AG09309 (cell line): ENCODE data around the gene SCRN1.

ENCODE experiments used
- DNase-seq: peaks from one replicate; pipeline ENCODE4 v3.0.0-alpha.2; 2010; ENCODE audit warnings: low read depth
- H3K4me3 ChIP-seq: 2 replicates; pipeline ENCODE4 v1.5.1; 2011; ENCODE audit warnings: mild to moderate bottlenecking, low read depth, low read length, moderate library complexity; ENCODE audit not compliant: control insufficient read depth
- CTCF ChIP-seq: IDR thresholded peaks from 2 replicates; pipeline ENCODE4 v1.5.1; 2011; ENCODE audit warnings: mild to moderate bottlenecking, low read depth, low read length, inconsistent platforms; ENCODE audit not compliant: insufficient read depth, control insufficient read depth; ENCODE audit errors: missing control alignments

SCRN1 gene

DNA sequence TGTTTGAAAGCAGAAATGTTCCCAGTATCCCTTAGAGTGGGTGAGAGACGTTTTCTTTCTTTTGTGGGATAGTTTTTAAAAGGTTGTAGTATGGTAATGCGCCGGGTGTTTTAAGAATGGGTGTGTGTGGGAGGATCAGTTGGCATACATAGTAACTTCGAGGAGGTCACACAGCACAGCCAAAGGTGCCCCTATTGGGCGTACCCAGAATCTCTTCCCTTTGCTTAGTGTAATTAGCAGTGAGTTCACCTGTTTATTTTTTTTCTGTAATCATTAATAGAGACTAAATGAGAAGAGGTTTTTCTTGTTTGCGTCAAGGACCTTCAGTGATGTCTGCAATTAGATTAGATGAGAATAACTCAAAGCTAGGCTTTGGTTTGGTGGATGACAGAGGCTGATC lies 40.1 kb upstream of the SCRN1 start:
- H3K4me3 ChIP-seq, result peak overlapping the region; percentile 2
- DNase-seq, result no peak
- no peak for TF ChIP-seq CTCF

DNA sequence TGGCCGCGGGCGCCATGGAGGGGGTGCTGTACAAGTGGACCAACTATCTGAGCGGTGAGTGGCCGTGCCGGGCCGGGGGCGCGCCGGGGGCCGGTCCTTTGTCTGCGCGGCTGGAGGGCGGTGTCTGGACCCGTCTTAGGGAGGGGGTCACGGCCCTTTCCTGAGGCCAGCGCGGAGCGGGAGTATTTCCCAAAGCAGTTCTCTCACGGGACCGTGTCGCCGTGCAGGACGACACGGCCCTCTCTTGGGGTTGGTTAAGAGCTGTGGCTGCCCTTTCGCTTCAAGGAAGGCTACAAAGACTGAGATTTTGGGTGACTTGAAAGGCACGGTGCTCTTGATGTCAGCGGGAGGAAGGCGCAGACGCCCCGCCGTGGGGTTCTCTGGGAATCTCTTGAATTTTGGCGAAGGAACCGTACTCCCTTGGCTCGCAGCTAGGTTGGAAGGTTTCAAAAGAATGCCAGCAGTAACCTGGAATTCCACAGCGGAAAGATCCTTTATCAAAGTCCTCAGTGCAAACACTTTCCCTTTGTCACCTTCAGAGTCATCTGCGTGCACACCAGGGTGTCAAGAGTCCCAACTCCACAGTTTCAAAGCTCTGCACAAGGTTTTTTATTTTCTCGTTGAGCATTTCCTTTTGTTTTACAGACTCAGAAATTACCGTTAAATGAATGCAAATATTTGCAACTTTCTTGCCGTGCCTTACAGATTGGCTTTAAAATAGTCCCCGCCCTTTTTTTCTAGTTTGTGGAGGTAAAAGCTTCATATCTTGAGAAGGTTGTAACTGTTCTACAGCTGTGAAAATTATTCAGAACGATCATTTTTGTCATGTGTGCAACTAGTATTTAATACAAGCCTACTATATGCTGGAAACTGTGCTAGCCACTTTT lies 39.4 kb upstream of the SCRN1 start:
- peak overlapping the region; percentile 51 for H3K4me3 ChIP-seq
- DNase-seq, result no peak
- TF ChIP-seq CTCF, result no peak

DNA sequence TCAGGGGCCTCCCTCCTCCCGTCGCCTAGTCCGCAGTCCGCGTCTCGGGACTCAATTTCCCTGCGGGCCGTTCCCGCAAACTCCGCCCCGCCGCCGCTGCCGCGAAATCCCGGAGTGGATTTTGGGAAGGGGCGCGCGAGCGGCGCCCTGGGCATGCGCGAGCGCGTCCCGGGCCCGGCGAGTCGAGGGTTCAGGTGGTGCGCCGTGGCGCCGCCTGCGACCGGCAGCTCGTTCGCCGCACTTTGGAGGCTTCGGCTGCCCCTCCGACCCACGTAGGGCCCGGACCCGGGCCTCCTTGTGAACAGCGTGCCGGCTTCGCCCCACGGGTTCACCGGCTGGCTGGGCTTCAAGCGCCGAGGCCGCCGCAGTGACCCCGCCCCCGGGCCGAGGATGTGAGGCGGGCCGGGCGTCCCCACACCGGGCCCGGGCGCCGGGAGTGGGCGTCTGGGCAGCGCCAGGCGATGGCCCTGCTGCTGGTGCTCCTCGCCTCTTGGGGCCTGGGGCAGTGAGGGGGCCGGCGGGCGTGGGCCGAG lies 38.7 kb upstream of the SCRN1 start, which contains the start of gene PLEKHA8:
Gene PLEKHA8 (plus strand): TSS at position 197 of the 533 bp plus-strand sequence. CDS start 351 bp downstream, outside the sequence.
- peak; percentile 48 for DNase-seq
- no peak for TF ChIP-seq CTCF
- peak within 1 kb of the TSS; percentile 51 for H3K4me3 ChIP-seq

GRCh38 chr7:30027740-30028215 lies 38.2 kb upstream of the SCRN1 start:
- peak overlapping the region; percentile 51 for H3K4me3 ChIP-seq
- no peak for DNase-seq
- TF ChIP-seq CTCF, result no peak

DNA sequence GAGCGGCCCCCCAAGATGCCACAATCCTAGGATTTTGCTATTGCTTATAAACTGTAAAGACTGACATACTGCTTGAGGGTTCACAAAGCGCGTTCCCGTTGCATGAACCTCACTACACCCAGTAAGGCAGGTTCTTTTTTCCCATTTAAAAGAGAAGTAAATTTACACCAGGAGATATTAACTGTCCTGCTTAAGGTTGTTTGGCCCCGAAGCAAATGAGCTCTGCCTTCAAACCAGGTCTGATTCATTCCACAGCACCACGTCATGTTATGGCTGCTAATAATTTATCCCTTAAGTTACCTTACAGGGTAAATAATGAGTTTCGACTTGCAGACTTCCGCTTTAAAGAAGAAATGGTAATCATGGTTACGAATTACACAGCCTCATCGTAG lies 37.5 kb upstream of the SCRN1 start:
- DNase-seq, result no peak
- peak overlapping the region; percentile 51 for H3K4me3 ChIP-seq
- no peak for TF ChIP-seq CTCF

- peak; percentile 99 for DNase-seq
- no peak for TF ChIP-seq CTCF
- peak within 1 kb of the TSS; percentile 51 for H3K4me3 ChIP-seq
Observed at GRCh38 chr7:30026229-30027064, 36.8 kb upstream of the SCRN1 start, which contains the start of gene FKBP14. TSS of gene FKBP14 (minus strand) at chr7:30026702. CDS start at chr7:30026508, 194 bp downstream.
